ENCODE measurements around the gene MIPOL1.
"Not testable (repeated sequence)": the region's sequence is repeated elsewhere in the genome, so short reads cannot be mapped to it uniquely, and the experiment has no call there.

Gene MIPOL1

GRCh38 chr14:37295262-37295661, 97.5 kb downstream of the MIPOL1 start:
- not testable (repeated sequence) for DNase-seq

DNA sequence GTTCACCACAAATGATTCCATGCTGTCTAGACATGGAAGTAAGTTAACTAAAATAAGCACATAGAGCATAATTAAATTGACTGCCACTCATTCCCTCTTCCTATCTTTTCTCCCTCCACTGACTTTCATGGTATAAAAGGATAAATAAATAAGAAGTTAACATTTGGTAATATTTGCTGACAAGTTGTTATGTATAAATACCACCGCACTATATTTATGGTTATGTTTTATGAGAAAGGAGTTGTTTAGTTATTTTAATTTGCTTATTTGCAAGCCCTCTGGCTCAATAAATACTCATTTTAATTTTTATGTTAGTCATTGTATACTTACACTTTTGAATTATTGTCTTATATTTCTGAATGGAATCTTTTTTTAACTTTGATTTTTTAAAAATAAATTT, 113.5 kb downstream of the MIPOL1 start:
- no peak for DNase-seq

DNA sequence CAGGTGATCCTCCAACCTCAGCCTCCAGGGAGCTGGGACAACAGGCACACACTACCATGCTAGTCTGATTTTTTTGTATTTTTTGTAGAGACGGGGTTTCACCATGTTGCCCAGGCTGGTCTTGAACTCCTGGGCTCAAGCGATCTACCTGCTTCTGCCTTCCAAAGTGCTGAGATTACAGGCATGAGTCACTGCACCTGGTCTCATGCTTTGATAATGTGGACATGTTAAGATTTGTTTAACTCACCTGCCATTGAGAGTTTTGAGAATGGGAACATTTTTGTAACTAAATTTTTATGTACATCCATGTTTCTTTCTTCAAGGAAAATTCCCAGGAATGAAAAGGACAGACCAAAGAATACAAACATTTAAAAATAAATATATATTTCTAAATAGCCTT, 121.2 kb downstream of the MIPOL1 start:
- DNase-seq = no peak

DNA sequence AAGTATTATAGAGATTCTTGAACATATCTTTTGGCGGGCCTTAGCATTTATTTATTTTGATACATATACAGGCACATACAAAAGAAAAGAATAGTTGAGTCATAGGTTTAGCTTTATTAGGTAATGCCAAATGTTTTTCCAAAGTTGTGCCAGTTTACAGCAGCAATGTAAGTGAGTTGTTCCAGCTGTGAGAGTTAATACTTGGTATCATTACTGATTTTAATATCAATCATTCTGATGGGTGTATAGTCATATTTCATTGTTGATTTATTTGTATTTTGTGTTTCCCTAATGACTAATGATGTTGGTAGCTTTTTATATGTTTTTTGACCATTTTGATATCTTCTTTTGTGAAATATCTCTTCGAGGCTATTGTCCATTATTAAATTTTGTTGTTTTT, 122.4 kb downstream of the MIPOL1 start:
- no peak for DNase-seq

GRCh38 chr14:37325332-37325731, 127.6 kb downstream of the MIPOL1 start:
- no peak for DNase-seq

- no peak for DNase-seq
Observed at GRCh38 chr14:37326434-37326833, 128.7 kb downstream of the MIPOL1 start.

GRCh38 chr14:37327933-37328332, 130.2 kb downstream of the MIPOL1 start:
- not testable (repeated sequence) for DNase-seq

- no peak for DNase-seq
Observed at GRCh38 chr14:37328673-37329072, 130.9 kb downstream of the MIPOL1 start.

DNA sequence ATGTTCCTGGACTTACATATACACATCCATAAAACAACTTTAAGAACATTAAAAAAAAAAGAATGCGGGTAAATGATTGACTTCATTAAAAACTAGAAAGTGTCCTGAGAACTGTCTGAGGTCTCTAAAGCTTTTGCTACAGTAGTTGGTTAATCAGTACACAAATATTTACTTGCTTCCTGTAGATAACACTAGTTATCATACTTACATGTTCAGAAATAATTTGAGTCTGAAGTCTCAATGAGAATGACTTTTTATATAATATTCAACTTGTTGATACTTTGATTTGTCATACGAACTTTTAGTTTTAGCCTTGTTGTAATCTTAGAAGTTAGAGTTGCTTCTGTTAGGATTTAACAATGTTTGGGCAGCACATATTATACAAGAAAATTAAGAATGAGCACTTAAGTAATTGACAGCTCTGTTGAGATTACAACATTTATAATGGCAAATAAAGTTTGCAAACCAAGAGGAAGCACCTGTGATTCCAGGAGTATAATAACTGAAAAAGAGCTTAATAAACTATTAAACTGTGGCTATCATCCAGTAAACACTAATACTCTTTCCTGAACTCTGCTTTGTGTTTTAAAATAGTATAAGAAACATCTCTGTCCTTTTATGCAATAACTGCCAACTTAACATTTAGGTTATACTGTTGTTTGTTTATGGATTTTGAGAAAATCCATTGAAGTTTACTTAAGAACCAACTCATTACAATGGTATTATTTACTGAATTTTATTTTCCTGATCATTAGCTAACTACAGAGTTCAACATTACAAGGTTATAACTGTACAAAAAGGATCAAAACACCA, 131.7 kb downstream of the MIPOL1 start:
- DNase-seq = no peak

DNA sequence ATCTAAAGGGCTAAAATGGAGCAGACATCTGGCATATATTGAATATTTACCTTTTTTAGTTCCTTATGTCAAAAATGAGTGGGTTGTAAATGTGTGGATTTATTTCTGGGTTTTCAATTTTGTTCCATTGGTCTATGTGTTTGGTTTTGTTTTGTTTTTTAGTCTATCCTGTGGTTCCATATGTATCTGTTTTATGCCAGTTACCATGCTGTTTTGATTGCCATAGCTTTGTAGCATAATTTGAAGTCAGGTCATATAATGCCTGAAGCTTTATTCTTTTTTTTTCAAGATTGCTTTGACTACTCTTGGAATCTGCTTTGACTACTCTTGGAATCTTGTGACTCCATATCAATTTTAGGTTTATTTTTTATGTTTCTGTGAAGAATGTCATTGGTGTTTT, 133.2 kb downstream of the MIPOL1 start:
- DNase-seq = no peak

GRCh38 chr14:37340353-37340752, 142.6 kb downstream of the MIPOL1 start:
- DNase-seq = no peak

- no peak for DNase-seq
Observed at GRCh38 chr14:37343307-37344094, 145.8 kb downstream of the MIPOL1 start.

GRCh38 chr14:37363661-37364060, 165.9 kb downstream of the MIPOL1 start:
- no peak for DNase-seq

DNA sequence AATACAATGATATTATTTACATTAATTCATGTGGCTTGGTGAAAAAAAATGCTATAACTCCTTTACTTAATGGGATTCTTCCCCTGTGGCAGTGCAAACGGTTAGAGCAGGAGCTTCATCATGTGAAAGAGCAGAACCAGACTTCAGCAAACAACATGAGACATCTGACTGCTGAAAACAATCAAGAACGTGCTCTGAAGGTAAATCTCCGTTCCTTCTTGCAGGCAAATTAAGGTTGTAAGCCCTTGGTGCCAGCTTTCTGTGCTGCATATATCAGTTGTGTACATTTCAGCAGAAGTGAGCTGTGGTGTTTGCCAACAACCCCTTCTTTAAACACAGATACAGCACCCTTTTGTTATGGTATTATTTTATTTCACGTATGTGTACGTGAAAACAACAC, 171.7 kb downstream of the MIPOL1 start:
- DNase-seq = peak; percentile 3

DNA sequence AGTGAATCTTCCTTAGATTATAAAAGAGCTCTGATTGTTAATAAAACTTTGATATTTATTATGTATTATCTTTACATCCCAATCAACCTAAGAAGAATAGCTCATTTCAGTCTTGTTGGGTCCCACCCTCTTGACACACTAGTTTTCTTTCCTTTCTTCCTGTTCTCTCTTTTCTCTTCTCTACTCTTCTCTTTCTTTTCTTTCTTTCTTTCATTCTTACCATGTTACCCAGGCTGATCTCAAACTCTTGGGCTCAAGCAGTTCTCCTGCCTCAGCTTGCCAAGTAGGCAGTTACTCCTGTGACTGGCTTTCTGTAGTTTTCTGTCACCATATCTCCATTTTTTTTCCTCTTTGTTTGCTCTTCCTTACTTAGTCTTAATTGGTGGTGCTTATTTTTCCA, 177.8 kb downstream of the MIPOL1 start:
- DNase-seq = no peak

- DNase-seq = no peak
Observed at GRCh38 chr14:37376944-37377609, 179.3 kb downstream of the MIPOL1 start.

DNA sequence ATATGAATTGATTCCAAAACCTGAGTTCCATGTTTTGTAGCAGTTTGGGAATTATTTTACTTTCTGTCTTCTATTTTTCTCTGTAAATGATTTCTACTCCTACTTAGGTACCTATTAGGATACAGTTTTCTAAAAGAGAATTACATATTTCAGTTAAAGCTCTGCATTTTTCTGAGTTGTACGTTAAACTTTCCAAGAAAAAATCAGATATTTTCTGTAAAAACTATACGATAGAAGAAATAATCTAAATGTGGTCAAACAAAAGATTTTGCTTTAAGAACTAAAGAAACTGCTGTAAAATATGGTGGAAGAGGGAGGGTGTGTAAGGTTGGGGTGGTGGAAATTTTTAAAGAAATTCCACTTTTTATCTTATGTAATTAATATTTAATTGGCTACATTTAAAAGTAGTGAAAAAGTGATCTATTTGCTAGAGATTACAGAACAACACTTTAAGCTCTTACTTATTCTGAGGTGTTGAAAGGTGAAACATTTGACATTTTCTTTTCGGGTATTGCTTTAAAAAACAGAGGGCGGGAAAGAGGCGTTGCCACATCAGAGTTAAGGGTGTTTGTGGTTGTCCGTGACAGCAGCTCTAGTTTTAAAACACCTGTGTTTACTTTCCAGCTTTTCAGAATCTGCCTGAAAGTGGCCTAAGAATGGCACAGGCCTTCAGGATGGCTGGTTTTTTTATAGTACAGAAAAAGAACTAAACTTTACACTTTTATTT, 187.3 kb downstream of the MIPOL1 start:
- peak; percentile 25 for DNase-seq

DNA sequence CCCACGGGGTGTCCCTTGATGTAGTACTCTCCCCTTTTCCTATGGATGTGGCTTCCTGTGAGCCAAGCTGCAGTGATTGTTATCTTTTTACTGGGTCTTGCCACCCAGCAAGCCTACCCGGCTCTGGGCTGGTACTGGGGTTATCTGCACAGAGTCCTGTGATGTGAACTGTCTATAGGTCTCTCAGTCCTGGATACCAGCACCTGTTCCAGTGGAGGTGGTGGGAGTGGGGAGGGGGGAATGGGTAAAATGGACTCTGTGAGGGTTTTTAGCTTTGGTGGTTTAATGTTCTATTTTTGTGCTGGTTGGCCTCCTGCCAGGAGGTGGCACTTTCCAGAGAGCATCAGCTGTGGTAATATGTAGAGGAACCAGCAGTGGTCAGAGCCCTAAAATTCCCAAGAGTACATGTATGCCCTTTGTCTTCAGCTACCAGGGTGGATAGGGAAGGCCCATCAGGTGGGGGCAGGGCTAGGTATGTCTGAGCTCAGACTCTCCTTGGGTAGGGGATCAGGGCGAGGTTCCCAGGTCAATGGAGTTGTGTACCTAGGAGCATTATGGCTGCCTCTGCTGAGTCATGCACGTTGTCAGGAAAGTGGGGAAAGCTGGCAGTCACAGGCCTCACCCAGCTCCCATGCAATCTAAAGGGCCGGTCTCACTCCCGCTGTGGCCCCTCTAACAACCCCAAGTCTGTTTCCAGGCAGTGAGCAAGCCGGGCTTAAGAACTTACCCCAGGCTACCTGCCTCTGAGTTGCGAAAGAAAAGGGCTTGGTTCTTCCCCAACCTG, 199.6 kb downstream of the MIPOL1 start:
- not testable (repeated sequence) for DNase-seq

DNA sequence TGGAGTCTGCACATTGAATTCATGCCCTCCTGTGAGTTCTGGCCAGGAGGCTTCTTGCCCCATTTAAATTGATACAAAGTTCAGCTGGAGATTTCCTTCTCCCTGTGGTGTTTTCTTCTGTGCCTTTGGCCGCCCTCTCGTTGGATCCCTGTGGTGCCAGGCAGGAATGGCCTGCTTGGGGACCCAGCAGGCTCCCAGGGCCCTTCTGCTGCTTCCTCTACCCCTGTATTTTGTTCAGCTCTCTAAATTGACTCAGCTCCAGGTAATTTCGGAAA, 200.1 kb downstream of the MIPOL1 start:
- DNase-seq = no peak

- DNase-seq = no peak
Observed at GRCh38 chr14:37399517-37399916, 201.8 kb downstream of the MIPOL1 start.

DNA sequence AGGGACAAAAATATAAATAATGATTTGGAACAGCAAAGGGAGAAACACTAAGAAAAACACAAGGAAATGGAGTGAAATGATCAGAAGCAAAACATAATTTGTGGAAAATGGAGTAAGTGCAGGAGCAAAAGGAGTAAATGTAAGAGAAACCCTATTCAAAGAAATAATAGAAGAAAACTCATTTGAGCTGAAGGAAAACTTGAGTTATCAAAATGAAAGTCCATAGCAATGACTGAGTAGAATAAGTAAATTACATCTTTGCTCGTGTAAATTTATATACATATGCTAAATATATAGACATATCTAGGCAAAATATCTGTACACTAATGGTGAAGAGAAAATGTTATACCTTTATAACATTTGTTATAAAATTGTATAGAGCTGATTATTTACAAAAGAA, 203.4 kb downstream of the MIPOL1 start:
- no peak for DNase-seq

- no peak for DNase-seq
Observed at GRCh38 chr14:37403626-37404025, 205.9 kb downstream of the MIPOL1 start.

Measured in NCI-H1436 (cell line).